ENCODE data around the gene PRR16.

PRR16 gene

GRCh38 chr5:120576588-120576987, 112.5 kb downstream of the PRR16 start:
- DNase-seq (ENCODE audit: low spot score) = no peak

GRCh38 chr5:120582635-120583034, 118.5 kb downstream of the PRR16 start:
- DNase-seq (ENCODE audit: low spot score) = no peak

- no peak for DNase-seq (ENCODE audit: low spot score)
Observed at GRCh38 chr5:120586646-120587045, 122.5 kb downstream of the PRR16 start.

- DNase-seq (ENCODE audit: low spot score) = no peak
Observed at GRCh38 chr5:120591911-120592310, 127.8 kb downstream of the PRR16 start.

GRCh38 chr5:120599576-120599975, 135.5 kb downstream of the PRR16 start:
- no peak for DNase-seq (ENCODE audit: low spot score)

DNA sequence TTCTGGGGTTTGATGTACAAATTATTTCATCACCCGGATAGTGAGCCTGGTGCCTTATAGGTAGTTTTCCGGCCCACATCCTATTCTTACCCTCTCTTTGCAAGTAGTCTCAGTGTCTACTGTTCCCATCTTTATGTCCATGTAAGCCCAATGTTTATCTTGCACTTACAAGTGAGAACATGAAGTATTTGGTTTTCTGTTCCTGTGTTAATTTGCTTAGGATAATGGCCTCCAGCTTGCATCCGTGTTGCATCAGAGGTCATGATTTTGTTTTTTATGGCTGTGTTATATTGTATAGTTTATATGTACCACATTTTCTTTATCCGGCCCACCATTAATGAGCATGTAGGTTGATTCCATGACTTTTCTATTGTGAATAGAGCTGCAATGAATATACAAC, 136.5 kb downstream of the PRR16 start:
- no peak for DNase-seq (ENCODE audit: low spot score)

DNA sequence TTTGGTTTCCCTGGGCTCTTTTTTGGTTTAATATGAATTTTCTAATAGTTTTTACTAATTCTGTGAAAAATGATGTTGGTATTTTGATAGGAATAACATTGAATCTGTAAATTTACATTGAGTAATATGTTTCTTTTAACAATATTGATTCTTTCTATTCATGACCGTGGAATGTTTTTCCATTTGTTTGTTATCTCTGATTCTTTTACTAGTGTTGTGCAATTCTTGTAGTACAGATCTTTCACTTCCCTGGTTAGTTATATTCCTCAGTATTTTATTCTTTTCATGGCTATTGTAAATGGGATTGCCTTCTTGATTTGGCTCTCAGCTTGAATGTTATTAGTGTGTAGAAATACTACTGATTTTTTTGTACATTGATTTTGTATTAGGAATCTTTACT, 137.9 kb downstream of the PRR16 start:
- DNase-seq (ENCODE audit: low spot score) = no peak

- no peak for DNase-seq (ENCODE audit: low spot score)
Observed at GRCh38 chr5:120604884-120605283, 140.8 kb downstream of the PRR16 start.

- no peak for DNase-seq (ENCODE audit: low spot score)
Observed at GRCh38 chr5:120605325-120606079, 141.4 kb downstream of the PRR16 start.

DNA sequence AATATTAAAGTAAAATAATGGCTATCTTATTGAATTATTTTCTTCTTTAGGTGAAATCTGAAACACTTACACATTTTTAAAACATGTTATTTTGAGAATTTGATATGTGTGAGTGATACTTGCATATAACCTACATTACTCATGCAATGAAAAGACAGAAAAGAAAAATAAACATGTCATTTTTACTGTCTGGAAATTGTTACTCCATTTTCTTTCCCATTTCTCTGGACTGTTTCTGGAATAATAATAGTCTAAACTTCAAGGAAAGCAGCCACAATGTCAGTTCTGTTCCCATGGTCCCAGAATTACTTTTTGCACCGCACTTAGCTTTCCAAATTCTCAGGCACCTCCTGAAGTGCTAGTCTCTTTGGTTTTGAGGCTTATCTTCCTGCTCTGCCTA, 145.5 kb downstream of the PRR16 start:
- no peak for DNase-seq (ENCODE audit: low spot score)

DNA sequence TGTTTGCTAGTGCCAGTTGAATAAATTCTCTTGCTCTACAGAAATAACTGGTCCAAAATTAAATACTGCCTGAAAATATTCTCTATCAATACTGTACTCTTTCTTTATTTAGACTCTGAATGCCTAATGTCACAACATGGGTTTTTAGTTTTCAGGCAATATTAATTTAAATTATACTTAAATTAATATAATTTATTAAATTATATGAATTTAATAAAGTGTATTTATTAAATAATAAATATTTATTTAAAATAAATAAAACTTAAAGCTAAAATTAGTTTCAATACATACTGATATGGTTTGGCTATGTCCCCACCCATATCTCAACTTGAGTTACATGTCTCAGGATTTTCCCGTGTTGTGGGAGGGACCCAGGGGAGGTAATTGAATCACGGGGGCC, 146.0 kb downstream of the PRR16 start:
- DNase-seq (ENCODE audit: low spot score) = no peak

- no peak for DNase-seq (ENCODE audit: low spot score)
Observed at GRCh38 chr5:120613729-120614128, 149.6 kb downstream of the PRR16 start.

DNA sequence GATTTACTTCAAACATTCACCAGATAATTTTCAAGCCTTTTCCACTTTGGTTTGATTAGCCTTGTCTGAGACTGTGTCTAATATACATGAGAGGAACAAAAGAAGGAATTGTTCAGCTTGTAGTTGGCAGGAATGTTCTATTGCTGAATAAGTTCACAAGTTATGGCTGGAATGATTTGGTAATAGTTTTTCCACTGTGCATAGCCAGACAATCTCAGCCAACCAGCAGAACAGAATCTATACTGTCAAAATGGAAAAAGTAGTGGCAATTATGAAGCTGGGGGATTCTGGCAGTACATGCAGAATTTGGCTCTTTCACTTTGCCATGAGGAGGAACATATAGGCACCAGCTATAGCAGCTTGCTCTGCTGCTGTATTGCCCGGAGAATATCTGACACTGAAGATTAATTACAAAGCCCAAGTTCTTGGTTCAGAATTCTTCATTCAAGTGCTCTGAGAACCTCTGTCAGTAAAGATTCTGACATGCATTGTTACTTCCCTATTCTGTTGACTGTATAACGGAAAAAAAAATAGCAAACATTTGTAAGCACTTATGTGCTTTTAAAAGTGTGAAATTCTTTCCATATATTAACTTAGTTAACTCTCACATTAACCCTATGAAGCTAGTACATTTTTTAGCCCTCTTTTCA, 150.6 kb downstream of the PRR16 start:
- no peak for DNase-seq (ENCODE audit: low spot score)

- DNase-seq (ENCODE audit: low spot score) = no peak
Observed at GRCh38 chr5:120615967-120616645, 152.0 kb downstream of the PRR16 start.

DNA sequence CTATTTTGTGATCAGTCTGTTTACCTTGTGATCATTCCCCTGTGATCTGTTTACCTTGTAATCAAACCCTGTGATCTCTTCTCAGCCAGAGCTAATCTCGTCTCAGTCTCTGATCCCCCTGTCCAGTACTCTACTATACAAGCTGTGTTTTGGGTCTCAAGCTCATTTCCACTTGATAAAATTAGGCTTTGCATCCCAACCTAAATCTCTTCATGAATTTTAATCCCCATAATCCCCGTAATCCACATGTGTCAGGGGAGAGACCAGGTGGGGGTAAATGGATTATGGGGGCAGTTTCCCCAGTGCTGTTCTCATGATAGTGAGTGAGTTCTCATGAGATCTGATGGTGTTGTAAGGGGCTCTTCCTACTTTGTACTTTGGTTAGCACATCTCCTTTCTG, 157.2 kb downstream of the PRR16 start:
- no peak for DNase-seq (ENCODE audit: low spot score)

- no peak for DNase-seq (ENCODE audit: low spot score)
Observed at GRCh38 chr5:120624021-120624563, 160.0 kb downstream of the PRR16 start.

- no peak for DNase-seq (ENCODE audit: low spot score)
Observed at GRCh38 chr5:120628156-120628555, 164.1 kb downstream of the PRR16 start.

DNA sequence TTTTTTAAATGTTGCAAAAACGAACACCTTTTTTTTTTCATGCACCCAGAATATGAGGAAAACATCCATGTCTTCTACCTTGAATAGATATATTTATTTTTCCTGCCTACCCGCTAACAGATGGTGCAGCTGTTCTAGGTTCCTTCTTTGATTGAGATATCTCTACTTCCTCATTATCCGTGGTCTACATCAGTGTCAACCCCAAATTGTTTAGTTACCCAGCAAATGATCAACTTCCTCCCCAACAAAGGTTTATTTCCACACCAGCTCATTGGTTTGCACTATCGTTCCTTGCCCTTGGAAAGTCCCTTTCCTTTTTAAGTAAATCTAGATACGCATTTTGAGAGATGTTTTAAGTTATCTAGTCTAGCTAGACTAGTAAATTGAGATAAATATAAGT, 166.4 kb downstream of the PRR16 start:
- DNase-seq (ENCODE audit: low spot score) = no peak

GRCh38 chr5:120631611-120632010, 167.5 kb downstream of the PRR16 start:
- no peak for DNase-seq (ENCODE audit: low spot score)

GRCh38 chr5:120632430-120632829, 168.3 kb downstream of the PRR16 start:
- no peak for DNase-seq (ENCODE audit: low spot score)

DNA sequence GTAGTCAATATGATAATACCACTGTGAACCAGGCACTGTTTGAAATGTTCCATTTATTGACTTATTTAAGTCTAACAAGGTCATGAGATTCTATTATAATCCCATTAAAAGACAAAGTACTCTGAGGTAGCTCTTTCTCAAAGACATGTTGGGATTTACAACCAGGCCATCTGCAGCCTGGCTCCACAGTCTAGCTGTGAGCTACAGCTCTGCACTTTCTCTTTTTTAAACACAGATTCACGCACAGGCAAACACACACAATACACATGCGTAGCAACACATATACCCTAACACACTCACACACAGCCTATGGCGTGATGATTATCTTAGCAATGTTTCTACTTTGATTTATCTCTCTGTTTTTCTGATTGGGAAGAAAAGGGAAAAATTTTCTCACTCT, 174.3 kb downstream of the PRR16 start:
- DNase-seq (ENCODE audit: low spot score) = no peak

GRCh38 chr5:120640778-120641177, 176.7 kb downstream of the PRR16 start:
- DNase-seq (ENCODE audit: low spot score) = no peak

DNA sequence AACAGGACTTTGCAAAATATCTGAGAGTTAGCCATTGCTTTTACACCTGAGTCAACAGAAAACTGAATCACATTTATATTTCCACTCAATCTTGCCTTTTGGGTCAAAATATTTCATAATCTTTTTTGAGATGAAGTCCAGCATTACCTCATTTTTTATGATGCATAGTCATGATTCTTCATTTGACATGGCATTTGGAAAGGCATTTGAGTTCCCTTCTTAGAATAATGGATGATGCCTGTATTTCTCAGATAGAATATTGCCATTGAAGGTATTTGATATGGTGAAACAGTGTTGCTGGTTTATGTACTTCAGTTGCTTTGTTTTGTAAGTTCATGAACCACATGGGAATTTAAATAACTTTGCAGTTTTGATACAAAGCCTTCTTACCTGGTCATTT, 180.4 kb downstream of the PRR16 start:
- DNase-seq (ENCODE audit: low spot score) = no peak

Measured in HuH-7.5 (cell line).